ENCODE results near the gene DENND2D.

DNA sequence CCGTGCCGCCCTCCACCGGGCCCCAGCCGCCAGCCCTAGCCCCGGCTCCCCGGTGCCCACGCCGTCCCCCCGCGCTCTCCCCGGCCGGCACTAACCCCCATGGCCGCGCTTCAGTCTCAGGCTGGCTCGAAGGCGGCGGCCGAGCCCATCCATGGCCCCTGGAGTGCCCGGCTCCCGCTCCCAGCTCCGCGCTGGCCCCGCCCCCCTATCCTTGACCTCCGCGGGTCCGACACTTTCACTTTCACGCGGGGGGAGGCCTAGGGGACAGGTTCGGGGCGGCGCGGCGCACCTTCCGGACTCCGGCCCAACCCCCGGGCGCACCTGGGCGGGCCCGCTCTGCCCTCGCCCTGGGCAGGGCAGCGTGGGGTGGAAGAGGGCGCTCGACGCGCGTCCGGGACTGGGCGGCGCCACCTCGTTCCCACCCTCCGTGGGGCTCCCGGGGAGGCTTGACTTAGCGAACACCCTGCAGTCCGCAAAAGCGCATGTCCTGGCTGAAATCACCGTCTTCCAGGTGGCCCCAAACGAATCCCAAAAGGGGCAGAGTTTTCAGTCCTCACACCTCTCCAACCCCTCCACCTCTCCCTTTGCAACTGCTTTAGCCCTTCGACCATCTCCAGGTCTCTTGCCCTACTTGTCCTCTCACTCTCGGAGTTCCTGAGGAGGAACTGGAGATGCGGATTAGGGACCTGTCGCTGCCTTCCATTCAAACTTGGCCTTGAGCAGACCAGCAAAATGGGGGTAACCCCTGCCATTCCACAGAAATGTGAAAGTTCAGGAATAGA, 3.9 kb upstream of the DENND2D start:
- TF ChIP-seq EZH2phosphoT487 (conservative IDR thresholded peaks at IDR 0.05; ENCODE audit: low read length), result no peak
- TF ChIP-seq, protein P1, sequence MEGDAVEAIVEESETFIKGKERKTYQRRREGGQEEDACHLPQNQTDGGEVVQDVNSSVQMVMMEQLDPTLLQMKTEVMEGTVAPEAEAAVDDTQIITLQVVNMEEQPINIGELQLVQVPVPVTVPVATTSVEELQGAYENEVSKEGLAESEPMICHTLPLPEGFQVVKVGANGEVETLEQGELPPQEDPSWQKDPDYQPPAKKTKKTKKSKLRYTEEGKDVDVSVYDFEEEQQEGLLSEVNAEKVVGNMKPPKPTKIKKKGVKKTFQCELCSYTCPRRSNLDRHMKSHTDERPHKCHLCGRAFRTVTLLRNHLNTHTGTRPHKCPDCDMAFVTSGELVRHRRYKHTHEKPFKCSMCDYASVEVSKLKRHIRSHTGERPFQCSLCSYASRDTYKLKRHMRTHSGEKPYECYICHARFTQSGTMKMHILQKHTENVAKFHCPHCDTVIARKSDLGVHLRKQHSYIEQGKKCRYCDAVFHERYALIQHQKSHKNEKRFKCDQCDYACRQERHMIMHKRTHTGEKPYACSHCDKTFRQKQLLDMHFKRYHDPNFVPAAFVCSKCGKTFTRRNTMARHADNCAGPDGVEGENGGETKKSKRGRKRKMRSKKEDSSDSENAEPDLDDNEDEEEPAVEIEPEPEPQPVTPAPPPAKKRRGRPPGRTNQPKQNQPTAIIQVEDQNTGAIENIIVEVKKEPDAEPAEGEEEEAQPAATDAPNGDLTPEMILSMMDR (IDR thresholded peaks at IDR 0.05; ENCODE audit: insufficient read depth, low read length, poor library complexity, severe bottlenecking), result no peak
